ENCODE data around the gene LMAN1L.
A peak's percentile ranks its signal among the peaks of the same experiment; 100 is the strongest.

LMAN1L gene

DNA sequence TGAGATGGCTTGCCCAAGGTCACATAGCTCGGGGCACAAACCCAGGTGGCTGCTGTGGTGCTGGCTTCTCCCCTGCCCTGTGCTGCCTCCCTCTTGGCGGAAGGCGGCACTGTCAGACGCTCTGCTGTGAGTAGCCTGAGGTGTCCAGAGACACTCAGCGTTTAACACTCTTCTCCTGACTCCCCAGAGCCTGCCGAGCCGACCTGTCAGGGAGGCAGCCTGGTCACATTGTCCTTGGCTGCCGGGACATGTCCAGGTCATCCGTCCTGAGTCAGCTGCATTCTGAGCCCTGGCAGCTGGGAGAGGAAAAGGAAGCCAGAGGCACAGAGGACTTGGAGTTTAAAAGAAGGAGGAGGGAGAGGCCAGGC, 4.7 kb downstream of the LMAN1L start:
- no peak for DNase-seq

DNA sequence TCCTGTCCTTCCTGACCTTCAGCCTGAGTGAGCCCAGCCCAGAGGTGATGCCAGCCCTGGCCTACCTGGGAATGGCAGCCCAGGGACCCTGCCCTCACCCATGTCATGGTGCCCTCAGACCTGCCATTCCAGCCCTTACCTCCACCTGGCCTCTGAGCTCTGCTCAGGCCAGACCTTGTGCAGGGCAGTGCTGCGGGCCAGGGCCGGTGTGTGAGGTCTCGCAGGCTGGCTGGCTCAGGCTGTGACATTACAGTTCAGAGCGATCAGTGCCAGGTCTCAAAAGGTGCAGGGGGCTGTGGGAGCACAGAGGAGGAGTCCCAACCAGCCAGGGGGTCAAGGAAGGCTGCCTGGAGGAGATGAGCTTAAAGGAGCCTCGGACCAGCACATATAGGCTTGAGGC, 7.4 kb downstream of the LMAN1L start:
- no peak for DNase-seq

DNA sequence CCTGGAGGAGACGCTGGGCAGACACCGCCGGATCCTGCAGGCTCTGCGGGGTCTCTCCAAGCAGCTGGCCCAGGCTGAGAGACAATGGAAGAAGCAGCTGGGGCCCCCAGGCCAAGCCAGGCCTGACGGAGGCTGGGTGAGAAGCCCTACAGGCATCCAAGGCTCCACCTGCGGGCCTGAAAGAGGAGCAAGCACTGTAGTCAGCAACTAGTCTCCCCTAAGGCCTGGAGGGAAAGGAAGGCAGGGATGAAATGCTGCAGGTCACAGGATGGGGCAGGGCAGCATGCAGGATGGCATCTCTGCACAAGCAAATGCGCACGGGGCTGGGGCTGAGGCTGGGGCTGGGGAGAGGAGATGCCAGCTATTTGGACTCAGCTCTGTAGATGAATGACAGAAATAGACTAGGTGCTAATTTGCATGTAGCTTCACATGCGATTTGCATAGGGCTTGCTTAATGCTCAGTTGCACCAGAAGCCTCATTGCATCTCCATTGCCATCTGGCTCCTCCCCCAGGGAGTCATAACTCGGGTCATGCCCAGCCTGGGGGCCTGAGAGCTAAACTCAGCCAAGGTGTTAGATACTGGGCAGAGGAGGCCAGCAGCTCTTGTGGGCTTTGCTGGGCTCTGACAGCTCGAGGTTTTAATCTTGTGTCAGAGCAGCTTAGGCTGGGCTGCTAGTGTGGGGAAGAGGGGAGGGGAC, 8.6 kb downstream of the LMAN1L start:
- no peak for DNase-seq

DNA sequence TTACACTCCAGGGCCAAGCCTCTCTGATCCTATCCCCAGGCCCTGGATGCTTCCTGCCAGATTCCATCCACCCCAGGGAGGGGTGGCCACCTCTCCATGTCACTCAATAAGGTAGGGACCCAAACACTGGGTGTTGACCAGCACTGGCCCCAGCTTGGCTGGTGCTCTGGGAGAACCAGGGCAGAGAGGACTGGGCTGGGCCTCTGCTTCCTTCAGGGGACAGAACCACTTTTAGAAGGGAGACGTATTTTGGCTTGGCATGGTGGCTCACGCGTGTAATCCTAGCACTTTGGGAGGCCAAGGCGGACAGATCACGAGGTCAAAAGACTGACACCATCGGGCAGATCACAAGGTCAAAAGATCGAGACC, 9.1 kb downstream of the LMAN1L start:
- DNase-seq, result no peak

DNA sequence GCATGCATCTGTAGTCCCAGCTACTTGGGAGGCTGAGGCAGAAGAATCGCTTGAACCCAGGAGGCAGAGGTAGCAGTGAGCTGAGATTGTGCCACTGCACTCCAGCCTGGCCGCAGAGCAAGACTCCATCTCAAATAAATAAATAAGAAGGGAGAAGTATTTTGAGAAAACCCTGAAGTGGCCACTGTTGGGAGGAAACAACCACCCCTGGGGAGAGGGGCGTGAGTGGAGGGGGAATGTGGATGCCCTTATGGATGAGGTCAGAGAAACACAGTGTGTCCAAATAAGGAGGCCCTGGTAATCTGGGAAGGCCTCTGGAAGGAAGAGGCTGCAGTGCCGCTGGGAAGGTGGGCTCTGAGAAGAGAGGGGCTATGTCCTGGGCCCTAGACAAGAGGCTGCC, 9.6 kb downstream of the LMAN1L start:
- no peak for DNase-seq

DNA sequence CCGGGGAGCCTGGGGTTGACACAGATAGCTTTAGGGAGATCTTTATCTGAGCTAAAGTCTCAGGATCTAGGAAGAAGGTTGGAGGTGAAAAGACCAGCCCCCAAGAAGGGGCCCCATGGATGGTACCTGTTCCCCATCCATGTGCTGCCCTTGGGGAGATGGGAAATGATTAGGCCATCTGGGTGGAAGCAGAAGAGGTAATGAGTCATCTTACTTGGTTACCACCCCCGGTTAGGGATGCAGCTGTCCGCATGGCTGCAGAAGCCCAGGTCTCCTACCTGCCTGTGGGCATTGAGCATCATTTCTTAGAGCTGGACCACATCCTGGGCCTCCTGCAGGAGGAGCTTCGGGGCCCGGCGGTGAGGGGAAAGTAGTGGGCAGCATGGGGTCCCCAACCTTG, 10.7 kb downstream of the LMAN1L start:
- no peak for DNase-seq

DNA sequence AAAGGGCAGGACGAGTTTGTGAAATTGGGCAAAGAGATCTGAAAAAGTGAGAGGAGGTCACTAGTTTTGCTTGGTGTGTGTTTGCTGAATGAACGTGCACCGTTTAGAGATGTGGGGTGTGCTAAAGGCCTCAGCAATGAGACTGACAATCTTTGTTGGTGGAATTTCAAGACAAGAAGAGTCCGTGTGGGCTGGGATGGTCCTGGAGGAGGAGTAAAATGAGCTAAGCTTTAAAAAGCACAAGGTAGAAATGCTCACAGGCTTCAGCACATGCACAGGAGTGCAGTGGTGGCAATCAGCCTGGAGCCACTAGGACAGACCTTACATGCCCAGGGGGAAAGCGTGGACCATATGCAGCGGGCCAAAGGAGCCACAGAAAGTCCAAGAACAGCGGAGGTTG, 12.3 kb downstream of the LMAN1L start:
- DNase-seq, result no peak

DNA sequence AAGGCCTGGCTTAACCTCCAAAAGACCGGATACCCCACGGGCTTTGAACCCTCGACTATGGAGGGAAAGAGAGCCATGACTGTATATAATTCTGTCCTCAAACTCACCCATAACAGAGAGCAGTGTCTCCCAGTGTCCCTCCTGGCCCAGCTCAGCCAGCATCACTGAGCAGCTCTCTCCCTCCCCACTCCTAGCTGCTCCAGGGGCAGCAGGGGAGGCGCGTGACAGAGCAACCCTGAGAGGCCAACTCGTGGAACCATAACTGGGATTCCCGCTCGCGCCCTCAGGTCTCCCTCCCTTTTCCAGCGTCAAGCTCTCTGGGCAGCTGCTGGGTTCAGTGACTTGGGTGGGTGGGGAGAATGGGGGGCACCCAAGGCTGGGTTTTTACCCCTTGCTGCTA, 13.2 kb downstream of the LMAN1L start:
- DNase-seq, result no peak

DNA sequence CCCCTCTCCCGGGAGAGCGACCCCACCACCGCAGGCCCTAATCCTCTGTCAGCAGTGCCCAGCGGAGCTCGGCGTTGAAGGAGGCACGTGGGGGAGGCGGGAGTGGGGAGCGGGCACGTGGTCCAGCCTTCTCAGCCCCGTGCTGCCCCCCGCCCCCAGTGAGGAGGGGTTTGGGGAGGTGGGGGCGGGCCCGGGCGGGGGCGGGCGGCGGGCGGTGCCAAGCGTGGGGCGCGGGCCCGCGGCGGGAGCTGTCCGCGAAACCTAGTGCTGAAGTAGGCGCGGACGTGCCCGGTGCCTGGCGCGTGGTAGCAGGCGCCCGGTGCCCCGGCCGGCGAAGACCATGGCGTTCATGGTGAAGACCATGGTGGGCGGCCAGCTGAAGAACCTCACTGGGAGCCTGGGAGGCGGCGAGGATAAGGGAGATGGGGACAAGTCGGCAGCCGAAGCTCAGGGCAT, 13.8 kb downstream of the LMAN1L start, which contains the start of gene CPLX3:
Gene CPLX3, plus strand, starts transcription at position 264 of the 456 bp plus-strand sequence. Its CDS starts 77 bp downstream, at position 341.
- DNase-seq, result peak; percentile 71

DNA sequence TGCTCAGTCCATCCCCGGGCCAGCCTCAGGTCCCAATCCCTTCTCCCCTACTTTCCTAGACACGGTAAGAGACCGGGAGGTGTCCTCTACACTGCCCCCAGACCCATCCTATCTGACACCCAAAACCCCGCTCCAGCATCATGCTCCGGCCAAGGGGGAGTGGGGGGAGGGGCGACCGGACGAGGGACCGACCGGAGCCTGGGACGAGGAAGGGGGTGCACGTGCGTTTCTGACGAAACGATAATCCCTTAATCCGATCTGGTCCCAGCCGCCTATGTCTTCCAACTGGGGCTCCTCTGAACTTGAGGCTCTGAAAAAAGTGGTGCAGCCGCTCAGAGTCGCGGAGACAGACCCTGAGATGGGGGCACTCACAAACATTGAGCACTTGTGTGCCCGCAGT, 14.3 kb downstream of the LMAN1L start:
- no peak for DNase-seq

DNA sequence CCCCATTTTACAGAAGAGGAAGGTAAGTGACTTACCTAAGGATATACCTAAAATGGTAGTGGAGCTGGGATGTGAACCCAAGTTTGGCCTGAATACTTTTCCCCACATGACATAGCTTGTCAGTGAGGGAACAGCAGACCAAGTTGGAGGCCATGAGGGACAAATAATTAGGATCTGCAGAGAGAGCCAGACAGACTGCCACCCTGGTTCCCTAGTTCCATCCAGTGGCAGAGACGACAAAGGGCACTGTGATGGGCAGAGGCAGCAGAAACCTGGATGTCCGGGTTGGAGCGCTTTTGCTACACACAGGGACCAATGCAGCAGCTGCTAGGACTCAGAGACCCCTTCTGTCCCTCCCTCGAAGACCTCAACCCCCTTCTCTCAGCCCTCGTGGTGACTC, 15.0 kb downstream of the LMAN1L start:
- DNase-seq, result no peak

DNA sequence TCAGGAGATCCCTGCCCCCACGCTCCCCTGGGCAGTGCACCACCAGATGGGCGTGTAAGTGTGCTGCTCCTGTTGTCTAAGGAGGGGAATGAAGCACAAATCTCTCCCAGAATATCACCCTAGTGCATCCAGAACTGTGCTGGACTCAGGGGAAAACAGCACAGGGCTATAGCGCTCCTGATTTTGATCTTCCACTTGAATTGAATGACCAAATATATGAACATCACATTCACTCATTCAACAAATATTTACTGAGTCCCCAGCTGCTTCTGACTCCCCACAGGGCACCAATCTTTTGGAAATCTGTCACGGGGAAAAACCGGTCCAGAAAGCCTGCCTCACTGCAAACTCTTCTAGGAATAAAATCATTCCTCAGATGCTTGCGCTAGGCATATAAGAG, 16.2 kb downstream of the LMAN1L start:
- DNase-seq, result no peak

DNA sequence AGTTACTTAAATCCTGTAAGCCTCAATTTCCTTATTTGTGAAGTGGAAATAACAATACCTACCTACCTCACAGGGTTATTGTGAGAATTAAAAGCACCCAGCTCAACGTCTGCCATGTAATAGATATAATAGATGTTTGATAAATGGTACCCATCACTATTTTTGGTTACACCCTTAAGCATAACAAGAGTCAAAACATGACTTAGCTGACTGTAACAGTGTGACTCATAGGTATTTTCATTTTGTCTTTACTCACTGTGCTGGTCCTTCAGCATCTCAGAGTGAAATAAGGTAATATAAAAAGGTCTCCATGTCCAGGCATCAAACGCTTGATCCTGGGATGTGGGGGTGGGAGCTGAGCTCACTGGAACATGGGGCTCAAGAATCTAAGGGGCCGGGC, 16.9 kb downstream of the LMAN1L start:
- no peak for DNase-seq

DNA sequence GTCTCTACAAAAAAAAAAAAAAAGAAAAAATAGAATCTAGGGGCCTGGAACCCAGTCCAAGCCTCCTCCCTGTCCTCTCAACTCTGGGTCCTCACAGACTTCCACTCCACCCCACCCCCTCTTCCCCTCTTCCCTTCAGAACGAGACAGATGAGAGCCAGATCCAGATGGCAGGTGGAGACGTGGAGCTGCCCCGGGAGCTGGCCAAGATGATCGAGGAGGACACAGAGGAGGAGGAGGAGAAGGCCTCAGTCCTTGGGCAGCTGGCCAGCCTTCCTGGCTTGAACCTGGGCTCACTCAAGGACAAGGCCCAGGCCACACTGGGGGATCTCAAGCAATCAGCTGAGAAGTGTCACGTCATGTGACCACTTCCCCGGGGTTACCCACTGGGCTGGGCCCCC, 17.4 kb downstream of the LMAN1L start:
- DNase-seq, result no peak

DNA sequence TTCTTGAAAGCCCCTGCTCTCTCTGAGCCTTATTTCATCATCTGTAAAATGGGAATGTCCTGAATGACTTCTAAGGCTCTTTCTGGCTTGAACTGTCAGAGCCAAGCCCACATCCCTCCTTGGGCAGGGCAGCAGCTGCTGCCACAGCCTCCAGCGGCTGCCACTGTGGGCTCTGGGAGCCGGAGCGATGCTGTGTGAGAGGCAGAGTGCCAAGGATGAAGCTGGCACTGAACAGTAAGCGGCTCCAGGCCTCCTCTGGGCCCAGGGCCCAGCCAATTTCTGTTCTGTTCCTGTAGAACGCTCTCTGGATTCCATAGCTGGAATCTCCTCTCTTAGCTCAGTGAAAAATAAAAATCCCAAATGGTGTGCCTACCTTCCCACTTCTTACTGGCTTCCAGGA, 18.2 kb downstream of the LMAN1L start:
- DNase-seq, result no peak

DNA sequence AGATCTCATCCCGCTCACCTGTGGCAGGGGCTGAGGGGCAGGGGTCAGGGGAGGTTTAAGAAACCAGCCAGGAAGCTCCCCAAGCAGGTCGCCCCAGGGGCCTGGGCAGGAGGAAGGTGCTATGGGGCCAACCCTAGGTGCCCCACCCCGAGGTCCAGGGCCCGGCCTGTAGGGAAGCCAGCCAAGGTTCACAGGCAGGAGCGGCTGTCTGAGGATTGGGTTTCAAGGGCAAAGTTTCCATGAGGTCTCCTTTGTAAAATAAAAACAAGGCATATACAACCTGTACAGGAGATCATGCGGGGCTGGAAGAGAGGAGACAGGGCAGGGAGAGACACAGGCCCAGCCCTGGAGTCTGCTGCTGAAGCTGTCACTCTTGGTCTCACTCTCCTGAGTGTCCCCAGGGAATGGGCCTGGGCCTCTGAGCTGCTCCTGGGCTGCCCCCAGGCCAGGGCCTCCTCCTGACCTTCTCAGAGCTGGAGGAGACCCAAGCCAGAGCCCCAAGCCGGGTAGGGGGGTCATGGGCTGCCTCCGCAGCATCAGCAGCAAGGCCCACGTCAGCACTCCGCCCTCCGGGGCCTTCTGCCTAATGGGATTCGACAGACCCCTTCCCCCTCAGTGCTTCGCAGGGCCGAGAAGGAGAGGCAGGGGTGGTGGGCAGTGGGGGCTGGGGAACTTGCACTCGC, 19.3 kb downstream of the LMAN1L start:
- no peak for DNase-seq

DNA sequence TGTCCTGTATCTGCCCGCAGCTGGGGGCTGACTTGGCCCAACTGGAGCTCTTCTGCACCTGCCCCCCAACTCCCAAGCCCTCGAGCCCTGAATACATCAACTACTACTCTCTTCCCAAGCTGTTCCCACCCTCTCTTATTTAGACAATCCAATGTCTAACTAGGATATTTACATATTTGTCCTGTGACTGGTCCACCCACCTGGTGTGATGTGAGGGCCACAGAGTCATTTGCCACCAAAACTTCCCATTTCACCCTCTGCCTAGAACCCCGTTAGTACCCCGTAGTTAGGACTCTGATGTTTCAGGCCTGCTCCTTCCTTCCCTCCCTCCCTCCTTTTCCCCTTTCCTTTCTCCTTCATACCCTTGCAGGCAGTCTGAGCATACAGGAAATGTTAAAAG, 20.2 kb downstream of the LMAN1L start:
- DNase-seq, result no peak

DNA sequence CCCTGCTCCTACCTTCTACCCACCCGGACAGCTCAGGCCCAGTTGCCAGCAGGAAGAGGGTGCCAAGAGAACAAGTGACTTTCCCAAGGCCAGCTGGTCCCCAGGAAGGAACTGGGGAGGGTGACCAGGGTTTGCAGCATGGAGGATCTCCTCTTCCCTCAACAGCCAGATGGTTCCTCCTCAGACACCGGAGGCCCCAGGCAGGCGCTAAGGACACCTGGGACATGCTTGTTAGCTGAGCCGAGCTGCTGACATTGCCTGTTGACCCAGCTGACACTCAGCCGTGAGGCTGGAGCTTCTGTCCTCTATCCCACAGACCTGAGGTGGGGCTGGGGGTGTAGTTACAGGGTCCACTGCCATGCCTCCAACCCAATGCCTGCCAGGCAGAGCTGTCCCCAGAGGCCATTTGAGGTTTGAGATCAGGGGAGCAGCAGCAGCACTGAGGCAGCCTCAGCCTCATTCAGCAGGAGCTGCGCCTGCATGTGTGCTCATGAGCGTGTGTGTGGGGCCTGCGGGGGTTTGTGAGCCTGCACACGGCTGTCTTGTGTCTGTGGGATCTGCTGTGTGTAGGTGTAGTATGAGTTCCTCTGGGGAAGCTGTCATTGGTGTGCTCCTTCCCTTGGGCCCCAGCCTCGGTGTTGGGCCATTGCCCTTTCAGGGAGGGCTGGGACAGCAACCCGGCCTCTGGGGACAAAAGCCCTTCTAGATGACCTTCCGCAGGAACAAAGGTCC, 20.9 kb downstream of the LMAN1L start:
- DNase-seq, result no peak

DNA sequence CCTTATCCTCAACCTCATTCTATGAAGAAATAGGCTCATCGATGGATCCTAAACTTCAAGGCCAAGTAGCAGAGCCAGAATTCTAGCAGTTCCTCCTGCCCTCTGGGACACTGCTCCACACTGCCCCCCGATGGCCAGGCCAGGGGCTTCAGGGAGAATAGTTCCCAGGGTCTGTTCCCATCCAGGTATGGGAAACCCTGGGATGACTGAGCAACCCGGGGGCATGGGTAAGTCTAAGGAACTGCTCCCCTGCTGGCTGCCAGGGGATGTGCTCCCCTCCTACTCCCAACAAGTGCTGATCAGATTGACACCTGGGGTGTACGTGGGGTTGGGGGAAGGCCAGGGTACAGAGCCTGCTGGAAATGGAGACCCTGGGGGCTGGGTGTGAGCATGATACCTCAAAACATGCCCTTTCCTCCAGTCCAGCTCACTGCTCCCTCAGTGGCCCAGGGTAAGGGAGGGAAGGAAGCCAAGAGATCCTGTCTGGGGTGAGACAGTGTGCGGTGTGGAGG, 22.7 kb downstream of the LMAN1L start:
- peak; percentile 79 for DNase-seq

DNA sequence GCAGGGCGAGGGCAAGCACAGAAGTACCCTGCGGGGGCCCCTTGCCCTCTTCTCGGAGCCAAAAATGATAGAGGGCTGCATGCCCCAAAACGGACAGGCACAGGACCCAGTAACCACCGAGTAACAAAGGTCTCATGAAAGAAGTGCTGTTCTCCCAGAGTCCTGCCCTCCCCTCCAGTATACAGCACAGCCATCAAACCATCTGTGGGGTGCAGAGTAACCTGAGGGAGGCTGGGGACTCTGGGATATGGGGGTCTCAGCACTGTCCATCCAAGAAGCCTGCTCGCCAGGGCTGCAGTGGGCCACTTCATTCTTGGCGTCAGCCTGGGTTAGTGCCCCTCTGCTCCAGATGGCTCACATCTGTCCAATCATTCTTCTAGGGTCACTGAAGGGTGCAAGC, 24.2 kb downstream of the LMAN1L start:
- DNase-seq, result no peak

DNA sequence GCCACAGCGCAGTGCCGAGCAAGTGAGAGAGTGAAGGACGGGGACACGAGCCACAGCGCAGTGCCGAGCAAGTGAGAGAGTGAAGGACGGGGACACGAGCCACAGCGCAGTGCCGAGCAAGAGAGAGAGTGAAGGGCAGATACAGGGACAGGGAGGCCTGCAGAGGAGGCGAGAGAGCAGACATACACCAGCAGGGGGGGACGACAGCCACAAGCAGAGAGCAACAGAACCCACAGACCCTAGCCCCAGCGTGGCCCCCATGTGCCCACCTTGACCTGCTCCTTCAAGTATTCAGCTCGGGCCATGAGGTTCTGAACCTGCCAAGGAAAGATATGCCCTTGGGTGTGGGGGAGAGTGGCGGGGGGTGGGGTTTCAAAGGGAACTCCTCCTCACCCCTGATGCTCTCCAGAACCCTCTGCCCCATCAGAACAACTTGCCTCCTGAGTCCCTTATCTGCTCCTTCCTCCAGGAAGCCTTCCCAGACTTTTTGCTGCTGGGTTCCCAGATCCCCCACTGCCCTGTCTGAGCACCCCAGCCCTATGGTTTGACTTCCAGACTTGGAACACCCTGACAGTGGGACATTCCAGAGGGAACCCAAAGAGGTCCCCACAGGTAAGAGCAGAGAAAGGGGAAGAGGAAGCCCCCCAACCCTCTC, 25.0 kb downstream of the LMAN1L start:
- no peak for DNase-seq

DNA sequence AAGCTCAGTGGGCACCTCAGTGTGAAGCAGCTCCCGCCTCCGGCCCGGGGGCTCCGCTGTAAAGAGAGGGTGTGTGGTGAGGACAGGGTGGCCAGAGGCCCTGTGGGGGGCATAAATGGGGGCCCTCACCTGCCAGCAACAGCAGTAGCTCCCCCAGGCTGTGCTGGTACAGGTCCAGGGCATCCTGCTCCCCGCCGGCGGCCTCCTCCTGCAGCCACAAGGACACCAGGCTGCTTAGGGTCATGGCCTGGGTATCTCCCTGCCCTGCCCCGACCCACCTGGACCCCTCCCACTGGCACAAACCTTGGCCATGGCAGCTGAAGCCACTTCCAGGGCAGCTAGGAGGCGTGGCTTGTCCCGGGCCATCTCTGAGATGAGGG, 25.5 kb downstream of the LMAN1L start:
- DNase-seq, result no peak

DNA sequence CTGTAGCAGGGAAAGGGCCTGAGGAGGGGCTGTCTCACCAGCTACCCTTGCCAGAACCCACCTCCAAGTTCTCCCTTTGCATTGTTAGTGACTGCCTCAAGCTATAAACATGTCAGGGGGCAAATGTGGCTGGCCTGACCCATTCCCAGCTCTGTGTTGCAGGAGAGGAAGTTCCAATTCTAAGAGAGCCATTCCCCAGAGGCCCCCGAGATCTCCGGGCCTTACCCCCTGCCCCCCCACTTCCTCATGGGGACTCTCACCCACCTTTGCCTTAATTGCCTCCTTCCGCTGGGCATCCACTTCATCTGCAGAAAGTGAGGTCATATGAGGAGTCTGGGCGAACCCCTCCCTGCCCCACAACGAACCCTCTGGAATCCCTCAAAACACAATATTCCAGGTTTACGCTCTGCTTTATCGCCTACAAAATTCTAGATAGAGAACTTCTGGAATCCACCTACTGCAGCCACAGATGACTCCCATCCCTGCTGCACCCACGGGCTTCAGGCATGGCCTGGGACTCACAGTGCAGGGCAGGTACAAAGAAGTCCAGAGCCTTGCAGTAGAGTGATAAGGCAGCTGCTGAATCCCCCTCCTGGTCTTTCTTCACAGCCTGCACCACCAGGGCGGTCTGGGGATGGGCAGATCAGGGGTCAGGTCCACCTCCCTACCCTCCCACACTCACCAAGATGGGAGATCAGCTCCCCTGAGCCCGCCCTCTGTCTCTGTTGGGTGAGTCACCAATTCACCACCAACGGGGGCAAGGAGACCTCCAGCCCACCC, 26.3 kb downstream of the LMAN1L start:
- DNase-seq, result no peak

All from activated CD8-positive, alpha-beta memory T cell treated with anti-CD3 and anti-CD28 coated beads for 24 hours (primary cell).